ENCODE measurements around the gene TMEM167B.

DNA sequence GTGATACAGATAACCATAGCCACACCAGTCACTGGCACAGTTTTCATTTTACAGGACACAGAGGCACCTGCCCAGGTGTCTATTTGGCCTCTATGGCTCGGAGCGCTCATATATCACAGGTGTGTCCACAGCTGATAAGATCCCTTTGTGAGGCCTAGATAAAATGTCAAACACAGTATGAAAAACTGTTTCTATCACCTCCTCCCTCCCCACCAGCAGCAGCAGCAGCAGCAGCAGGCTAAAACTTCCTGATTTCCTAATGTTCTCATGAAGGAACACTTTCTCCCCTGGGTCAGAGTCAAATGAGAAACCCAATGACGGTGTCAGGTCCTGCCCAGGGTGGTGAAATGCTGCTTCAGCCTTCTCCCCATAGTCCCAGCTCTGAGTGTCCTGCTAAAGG is 47.8 kb downstream of the TMEM167B start:
- TF ChIP-seq, protein P1, sequence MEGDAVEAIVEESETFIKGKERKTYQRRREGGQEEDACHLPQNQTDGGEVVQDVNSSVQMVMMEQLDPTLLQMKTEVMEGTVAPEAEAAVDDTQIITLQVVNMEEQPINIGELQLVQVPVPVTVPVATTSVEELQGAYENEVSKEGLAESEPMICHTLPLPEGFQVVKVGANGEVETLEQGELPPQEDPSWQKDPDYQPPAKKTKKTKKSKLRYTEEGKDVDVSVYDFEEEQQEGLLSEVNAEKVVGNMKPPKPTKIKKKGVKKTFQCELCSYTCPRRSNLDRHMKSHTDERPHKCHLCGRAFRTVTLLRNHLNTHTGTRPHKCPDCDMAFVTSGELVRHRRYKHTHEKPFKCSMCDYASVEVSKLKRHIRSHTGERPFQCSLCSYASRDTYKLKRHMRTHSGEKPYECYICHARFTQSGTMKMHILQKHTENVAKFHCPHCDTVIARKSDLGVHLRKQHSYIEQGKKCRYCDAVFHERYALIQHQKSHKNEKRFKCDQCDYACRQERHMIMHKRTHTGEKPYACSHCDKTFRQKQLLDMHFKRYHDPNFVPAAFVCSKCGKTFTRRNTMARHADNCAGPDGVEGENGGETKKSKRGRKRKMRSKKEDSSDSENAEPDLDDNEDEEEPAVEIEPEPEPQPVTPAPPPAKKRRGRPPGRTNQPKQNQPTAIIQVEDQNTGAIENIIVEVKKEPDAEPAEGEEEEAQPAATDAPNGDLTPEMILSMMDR (IDR thresholded peaks at IDR 0.05 in 4 of 5, conservative IDR thresholded peaks at IDR 0.05 in 1 of 5), result no peak
- TF ChIP-seq POLR2A (IDR thresholded peaks at IDR 0.05), result no peak
